Measurements from ENCODE around the gene LSS.
"Not testable (repeated sequence)": the region's sequence is repeated elsewhere in the genome, so short reads cannot be mapped to it uniquely, and the experiment has no call there.

LSS gene

GRCh38 chr21:46184625-46185555 is 43.7 kb downstream of the LSS start:
- Histone ChIP-seq H2AK5ac (ENCODE audit: low read depth, low read length) (no peak overlapping the region), H3K23ac (ENCODE audit: low read depth, low read length, poor library complexity) (peak overlapping the region; percentile 92), H3K4me3 (ENCODE audit: low read length in 2 of 2) (peak overlapping the region; percentile 67 to 82), H4K91ac (ENCODE audit: low read depth, low read length, poor library complexity) (peak overlapping the region; percentile 43), H3K14ac (ENCODE audit: low read length) (no peak overlapping the region), H3K27me3 (ENCODE audit: control insufficient read depth in 3 of 3, insufficient read depth in 3 of 3, low read depth in 1 of 3, low read length in 3 of 3) (no peaks in the 10 kb centered on the region), H3K4me2 (ENCODE audit: insufficient read depth, low read length, poor library complexity, severe bottlenecking) (peak overlapping the region; percentile 87), H2BK15ac (ENCODE audit: low read length) (peak overlapping the region; percentile 49), H4K8ac (ENCODE audit: low read depth, low read length) (peak overlapping the region; percentile 9), H3K4ac (ENCODE audit: low read length) (no peak overlapping the region), H3K9ac (ENCODE audit: low read depth, low read length, poor library complexity) (peak overlapping the region; percentile 80), H3K36me3 (replicated peaks in 1 of 2; ENCODE audit: control insufficient read depth in 2 of 2, insufficient read depth in 2 of 2, low read length in 2 of 2) (peaks cover 0 to 14% of the 10 kb centered on the region in 2 donors), H3K18ac (ENCODE audit: low read length) (peak overlapping the region; percentile 94), H3K4me1 (ENCODE audit: control insufficient read depth in 2 of 2, insufficient read depth in 1 of 2, low read depth in 1 of 2, low read length in 2 of 2) (peaks cover 19 to 28% of the 10 kb centered on the region in 2 donors), H2AFZ (ENCODE audit: low read length) (peak overlapping the region; percentile 90), H3K79me1 (ENCODE audit: low read depth, low read length) (peaks cover 13% of the 10 kb centered on the region), H3K27ac (replicated peaks; ENCODE audit: low read length) (peak overlapping the region; percentile 65), H3K9me3 (replicated peaks in 1 of 2; ENCODE audit: control insufficient read depth in 2 of 2, insufficient read depth in 1 of 2, low read depth in 1 of 2, low read length in 2 of 2) (no peaks in the 10 kb centered on the region), H2BK12ac (ENCODE audit: low read length) (no peak overlapping the region), H2BK120ac (ENCODE audit: low read depth, low read length) (no peak overlapping the region), H2BK5ac (ENCODE audit: low read length) (peak overlapping the region; percentile 94)
- no CpG with 5 or more reads among the region's 30 CpGs for WGBS, 2 donors (ENCODE audit: extremely low coverage in 2 of 2, insufficient read length in 2 of 2, insufficient replicate concordance in 1 of 2)
- peak; percentile 95 for DNase-seq (ENCODE audit: low spot score)

GRCh38 chr21:46183910-46184624 is 44.5 kb downstream of the LSS start, which contains the start of gene SPATC1L:
Gene SPATC1L (minus strand): TSS chr21:46184459. CDS start chr21:46182816, 1,643 bp downstream.
- Histone ChIP-seq H3K9me3 (replicated peaks in 1 of 2; ENCODE audit: control insufficient read depth in 2 of 2, insufficient read depth in 1 of 2, low read depth in 1 of 2, low read length in 2 of 2) (no peaks in the 10 kb centered on the region), H3K23ac (ENCODE audit: low read depth, low read length, poor library complexity) (peak within 1 kb of the TSS; percentile 92), H3K4me1 (ENCODE audit: control insufficient read depth in 2 of 2, insufficient read depth in 1 of 2, low read depth in 1 of 2, low read length in 2 of 2) (peaks cover 12 to 20% of the 10 kb centered on the region in 2 donors), H3K14ac (ENCODE audit: low read length) (no peak within 1 kb of the TSS), H3K4ac (ENCODE audit: low read length) (no peak within 1 kb of the TSS), H2AFZ (ENCODE audit: low read length) (peak within 1 kb of the TSS; percentile 90), H4K91ac (ENCODE audit: low read depth, low read length, poor library complexity) (peak within 1 kb of the TSS; percentile 43), H3K9ac (ENCODE audit: low read depth, low read length, poor library complexity) (peak within 1 kb of the TSS; percentile 92), H3K4me3 (ENCODE audit: low read length in 2 of 2) (peak within 1 kb of the TSS; percentile 67 to 86), H4K8ac (ENCODE audit: low read depth, low read length) (peak within 1 kb of the TSS; percentile 9), H3K79me1 (ENCODE audit: low read depth, low read length) (peaks cover 18% of the 10 kb centered on the region), H3K36me3 (replicated peaks in 1 of 2; ENCODE audit: control insufficient read depth in 2 of 2, insufficient read depth in 2 of 2, low read length in 2 of 2) (peaks cover 0 to 11% of the 10 kb centered on the region in 2 donors), H2BK15ac (ENCODE audit: low read length) (peak within 1 kb of the TSS; percentile 49), H2BK12ac (ENCODE audit: low read length) (peak within 1 kb of the TSS; percentile 75), H2BK5ac (ENCODE audit: low read length) (peak within 1 kb of the TSS; percentile 94), H3K4me2 (ENCODE audit: insufficient read depth, low read length, poor library complexity, severe bottlenecking) (peak within 1 kb of the TSS; percentile 87), H3K27me3 (ENCODE audit: control insufficient read depth in 3 of 3, insufficient read depth in 3 of 3, low read depth in 1 of 3, low read length in 3 of 3) (no peaks in the 10 kb centered on the region), H2BK120ac (ENCODE audit: low read depth, low read length) (no peak within 1 kb of the TSS), H3K18ac (ENCODE audit: low read length) (peak within 1 kb of the TSS; percentile 94), H2AK5ac (ENCODE audit: low read depth, low read length) (no peak within 1 kb of the TSS), H3K27ac (replicated peaks; ENCODE audit: low read length) (peak within 1 kb of the TSS; percentile 65)
- no CpG with 5 or more reads among the region's 24 CpGs for WGBS, 2 donors (ENCODE audit: extremely low coverage in 2 of 2, insufficient read length in 2 of 2, insufficient replicate concordance in 1 of 2)
- DNase-seq (ENCODE audit: low spot score): peak; percentile 71

GRCh38 chr21:46183337-46183909 is 45.2 kb downstream of the LSS start:
- not testable (repeated sequence) for H3K4ac ChIP-seq (ENCODE audit: low read length); H4K8ac ChIP-seq (ENCODE audit: low read depth, low read length); H2BK15ac ChIP-seq (ENCODE audit: low read length); H4K91ac ChIP-seq (ENCODE audit: low read depth, low read length, poor library complexity); DNase-seq (ENCODE audit: low spot score); H3K9me3 ChIP-seq (replicated peaks in 1 of 2; ENCODE audit: control insufficient read depth in 2 of 2, insufficient read depth in 1 of 2, low read depth in 1 of 2, low read length in 2 of 2); H2BK120ac ChIP-seq (ENCODE audit: low read depth, low read length); H3K27ac ChIP-seq (replicated peaks; ENCODE audit: low read length); H3K27me3 ChIP-seq (ENCODE audit: control insufficient read depth in 3 of 3, insufficient read depth in 3 of 3, low read depth in 1 of 3, low read length in 3 of 3); H3K14ac ChIP-seq (ENCODE audit: low read length); H2AFZ ChIP-seq (ENCODE audit: low read length)
- H2BK5ac ChIP-seq (ENCODE audit: low read length): peak overlapping the region; percentile 13
- H3K9ac ChIP-seq (ENCODE audit: low read depth, low read length, poor library complexity): peak overlapping the region; percentile 92
- peaks cover 18% of the 10 kb centered on the region for H3K79me1 ChIP-seq (ENCODE audit: low read depth, low read length)
- peak overlapping the region; percentile 83 for H2AK5ac ChIP-seq (ENCODE audit: low read depth, low read length)
- H3K4me3 ChIP-seq (ENCODE audit: low read length in 2 of 2): peak overlapping the region; percentile 52 to 86
- peaks cover 10 to 14% of the 10 kb centered on the region in 2 donors for H3K4me1 ChIP-seq (ENCODE audit: control insufficient read depth in 2 of 2, insufficient read depth in 1 of 2, low read depth in 1 of 2, low read length in 2 of 2)
- peaks cover 0 to 11% of the 10 kb centered on the region in 2 donors for H3K36me3 ChIP-seq (replicated peaks in 1 of 2; ENCODE audit: control insufficient read depth in 2 of 2, insufficient read depth in 2 of 2, low read length in 2 of 2)
- no CpG with 5 or more reads among the region's 13 CpGs for WGBS, 2 donors (ENCODE audit: extremely low coverage in 2 of 2, insufficient read length in 2 of 2, insufficient replicate concordance in 1 of 2)
- H3K23ac ChIP-seq (ENCODE audit: low read depth, low read length, poor library complexity): peak overlapping the region; percentile 80
- H3K4me2 ChIP-seq (ENCODE audit: insufficient read depth, low read length, poor library complexity, severe bottlenecking): peak overlapping the region; percentile 87
- peak overlapping the region; percentile 75 for H2BK12ac ChIP-seq (ENCODE audit: low read length)
- H3K18ac ChIP-seq (ENCODE audit: low read length): peak overlapping the region; percentile 44
